Stimulated activated CD8-positive, alpha-beta memory T cell treated with anti-CD3 and anti-CD28 coated beads, Interleukin-12 subunit alpha, Interleukin-12 subunit beta, amount 100 ng/mL, for 1 hour (primary cell): ENCODE results near the gene ATP2A1.
"Not testable (repeated sequence)": the region's sequence is repeated elsewhere in the genome, so short reads cannot be mapped to it uniquely, and the experiment has no call there.

ENCODE experiments used
- DNase-seq: peaks from one replicate; pipeline ENCODE4 v3.0.0-alpha.2; 2020; ENCODE audit warnings: low read depth

ATP2A1 gene

GRCh38 chr16:28935924-28936783 is 57.9 kb downstream of the ATP2A1 start:
- peak; percentile 58 for DNase-seq

GRCh38 chr16:28936784-28937155 is 58.5 kb downstream of the ATP2A1 start:
- no peak for DNase-seq

GRCh38 chr16:28937222-28937876 is 59.1 kb downstream of the ATP2A1 start:
- DNase-seq, result no peak

GRCh38 chr16:28938721-28939120 is 60.4 kb downstream of the ATP2A1 start:
- DNase-seq, result no peak

GRCh38 chr16:28939825-28940224 is 61.5 kb downstream of the ATP2A1 start:
- DNase-seq, result not testable (repeated sequence)

- no peak for DNase-seq
Observed at GRCh38 chr16:28943281-28943680, 65.0 kb downstream of the ATP2A1 start.

GRCh38 chr16:28946681-28947080 is 68.4 kb downstream of the ATP2A1 start:
- no peak for DNase-seq

GRCh38 chr16:28950648-28951409 is 72.5 kb downstream of the ATP2A1 start, which contains the start of gene NFATC2IP:
Gene NFATC2IP, plus strand, starts transcription at chr16:28950937. Its CDS starts 75 bp downstream, at chr16:28951012.
- peak; percentile 100 for DNase-seq

- no peak for DNase-seq
Observed at GRCh38 chr16:28951410-28951943, 73.2 kb downstream of the ATP2A1 start.
